ENCODE results near the gene RNF222. TPM values are rescaled to one million over a fixed set of nuclear protein-coding genes. Genes with fewer than 3 reads are reported as not detected.

RNF222 gene
- total and polyA plus RNA-seq, 7 donors: 0.03 TPM; not detected in 6

- no peak overlapping the region for H3K4me3 ChIP-seq
- no peak for DNase-seq
- no peaks in the 10 kb centered on the region for H3K27me3 ChIP-seq
- 44 to 75% methylated on average over 1 of the region's 1 CpG for WGBS, 2 donors
- intact Hi-C loops (cut with DNase I): no loop called here
- peak overlapping the region in 2 of 4 donors; percentile 45 to 60 for H3K27ac ChIP-seq
- H3K36me3 ChIP-seq: peaks cover 6 to 22% (median 11%) of the 10 kb centered on the region in 4 donors
- H3K9me3 ChIP-seq: no peaks in the 10 kb centered on the region
- TF ChIP-seq POLR2AphosphoS5 (IDR thresholded peaks at IDR 0.05) (peak in 2 of 4 donors; percentile 22 to 63), CTCF (IDR thresholded peaks at IDR 0.05) (no peak), POLR2A (IDR thresholded peaks at IDR 0.05) (no peak), EP300 (IDR thresholded peaks at IDR 0.05) (peak in 2 of 4 donors; percentile 34 to 64)
- peaks cover 0 to 26% (median 5%) of the 10 kb centered on the region in 4 donors for H3K4me1 ChIP-seq
Measured at GRCh38 chr17:8365143-8365542, 32.5 kb downstream of the RNF222 start.

GRCh38 chr17:8362651-8363332 is 34.8 kb downstream of the RNF222 start:
- Histone ChIP-seq H3K4me3 (no peak overlapping the region), H3K27me3 (no peaks in the 10 kb centered on the region), H3K36me3 (no peaks in the 10 kb centered on the region), H3K9me3 (no peaks in the 10 kb centered on the region), H3K27ac (peak overlapping the region in 2 of 4 donors; percentile 9 to 15), H3K4me1 (peaks cover 0 to 26% (median 5%) of the 10 kb centered on the region in 4 donors)
- intact Hi-C loops (cut with DNase I): no loop called here
- DNase-seq: no peak
- TF ChIP-seq EP300 (IDR thresholded peaks at IDR 0.05): no peak
- no peak for TF ChIP-seq POLR2A (IDR thresholded peaks at IDR 0.05)
- no peak for TF ChIP-seq CTCF (IDR thresholded peaks at IDR 0.05)
- TF ChIP-seq POLR2AphosphoS5 (IDR thresholded peaks at IDR 0.05): no peak
- 85 to 94% methylated on average over 4 of the region's 4 CpGs for WGBS, 2 donors

- 58 to 75% methylated on average over 3 of the region's 3 CpGs for WGBS, 2 donors
- no peaks in the 10 kb centered on the region for H3K36me3 ChIP-seq
- no peak for DNase-seq
- no peaks in the 10 kb centered on the region for H3K27me3 ChIP-seq
- no peak overlapping the region for H3K4me3 ChIP-seq
- H3K9me3 ChIP-seq: no peaks in the 10 kb centered on the region
- H3K4me1 ChIP-seq: peaks cover 0 to 16% (median under 1%) of the 10 kb centered on the region in 4 donors
- intact Hi-C loops (cut with DNase I): no loop called here
- H3K27ac ChIP-seq: peak overlapping the region in 2 of 4 donors; percentile 18 to 41
- TF ChIP-seq CTCF (IDR thresholded peaks at IDR 0.05) (no peak), POLR2AphosphoS5 (IDR thresholded peaks at IDR 0.05) (no peak), POLR2A (IDR thresholded peaks at IDR 0.05) (no peak), EP300 (IDR thresholded peaks at IDR 0.05) (no peak)
Measured at GRCh38 chr17:8360751-8361150, 36.9 kb downstream of the RNF222 start.

- no peak for DNase-seq
- TF ChIP-seq EP300 (IDR thresholded peaks at IDR 0.05) (no peak), CTCF (IDR thresholded peaks at IDR 0.05) (no peak), POLR2A (IDR thresholded peaks at IDR 0.05) (no peak)
- WGBS, 2 donors: 32 to 36% methylated on average over 3 of the region's 3 CpGs
- no peaks in the 10 kb centered on the region for H3K27me3 ChIP-seq
- H3K36me3 ChIP-seq: no peaks in the 10 kb centered on the region
- no peak overlapping the region for H3K4me3 ChIP-seq
- intact Hi-C loops (cut with DNase I): no loop called here
- H3K27ac ChIP-seq: peak overlapping the region in 2 of 4 donors; percentile 18 to 41
- H3K9me3 ChIP-seq: no peaks in the 10 kb centered on the region
- H3K4me1 ChIP-seq: peaks cover 0 to 15% (median 0%) of the 10 kb centered on the region in 4 donors
Measured at GRCh38 chr17:8360260-8360659, 37.4 kb downstream of the RNF222 start.
